NCI-H1436 treated with DMSO at 0.1 percent for 48 hours (cell line): ENCODE results near the gene RAD51D.
"Not testable (repeated sequence)": the region's sequence is repeated elsewhere in the genome, so short reads cannot be mapped to it uniquely, and the experiment has no call there.

Experiments
- DNase-seq: peaks from one replicate; lab custom pipeline; 2025; lab: John Stamatoyannopoulos, UW

The RAD51D gene

DNA sequence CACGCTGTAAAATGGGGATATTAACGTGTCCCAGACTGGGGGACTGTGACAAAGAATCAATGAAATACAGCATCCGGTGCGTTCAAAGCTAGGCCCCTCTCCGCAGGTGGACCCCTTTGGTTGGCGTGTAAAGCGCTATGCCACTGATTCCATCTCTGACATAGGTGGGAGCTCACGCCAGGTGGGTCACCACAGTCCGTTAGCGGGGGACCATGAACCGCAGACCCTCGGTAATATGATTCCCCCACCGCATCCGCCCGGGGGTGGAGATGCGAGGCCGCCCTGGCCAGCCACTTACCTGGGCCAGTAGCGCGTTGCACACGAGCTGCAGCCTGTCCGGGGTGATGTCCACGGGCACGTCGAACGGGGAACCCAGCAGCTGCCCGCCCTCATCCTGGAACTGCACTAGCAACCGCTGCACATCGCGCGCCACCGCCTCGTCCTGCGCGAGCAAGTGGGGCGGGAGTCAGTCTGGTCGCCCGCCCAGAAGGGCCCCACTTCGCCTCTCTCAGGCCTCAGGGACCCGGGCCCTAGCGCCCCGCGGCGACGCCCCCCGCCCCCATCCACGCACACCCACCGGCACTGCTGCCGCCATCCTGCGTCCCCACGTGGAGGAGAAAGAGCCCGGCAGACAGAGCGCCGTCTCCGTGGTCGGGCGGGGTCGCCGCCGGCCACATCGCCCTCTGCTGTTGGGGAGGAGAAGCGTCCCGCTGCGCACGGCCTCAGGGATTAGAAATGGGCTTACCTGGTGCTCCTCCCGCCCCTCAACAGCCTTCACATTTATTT lies 22.2 kb upstream of the RAD51D start, which contains the start of gene NLE1:
NLE1 (minus strand) TSS at position 623 of the 786 bp plus-strand sequence; CDS start at position 595, 28 bp downstream.
- DNase-seq, result peak; percentile 27

GRCh38 chr17:35138218-35138617 lies 18.6 kb upstream of the RAD51D start:
- DNase-seq, result no peak

DNA sequence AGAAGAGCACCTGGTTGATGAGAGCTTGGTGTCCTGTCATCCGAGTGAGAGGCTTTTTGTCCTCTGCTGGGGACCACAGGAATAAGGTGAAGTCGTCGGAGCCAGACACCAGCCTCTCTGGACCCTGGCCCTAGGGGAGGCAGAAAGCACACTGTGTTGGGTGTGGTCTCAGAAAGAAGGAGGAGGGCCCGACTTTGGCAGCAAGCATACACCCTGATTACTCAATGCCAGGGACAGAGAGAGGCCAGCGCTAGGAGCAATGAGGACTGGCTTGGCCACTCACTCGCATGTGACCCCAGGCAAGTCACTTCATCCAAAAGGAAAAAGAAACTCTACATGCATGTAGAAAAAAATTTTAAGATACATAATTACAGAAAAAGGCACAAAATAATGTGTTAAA lies 15.7 kb upstream of the RAD51D start:
- no peak for DNase-seq

DNA sequence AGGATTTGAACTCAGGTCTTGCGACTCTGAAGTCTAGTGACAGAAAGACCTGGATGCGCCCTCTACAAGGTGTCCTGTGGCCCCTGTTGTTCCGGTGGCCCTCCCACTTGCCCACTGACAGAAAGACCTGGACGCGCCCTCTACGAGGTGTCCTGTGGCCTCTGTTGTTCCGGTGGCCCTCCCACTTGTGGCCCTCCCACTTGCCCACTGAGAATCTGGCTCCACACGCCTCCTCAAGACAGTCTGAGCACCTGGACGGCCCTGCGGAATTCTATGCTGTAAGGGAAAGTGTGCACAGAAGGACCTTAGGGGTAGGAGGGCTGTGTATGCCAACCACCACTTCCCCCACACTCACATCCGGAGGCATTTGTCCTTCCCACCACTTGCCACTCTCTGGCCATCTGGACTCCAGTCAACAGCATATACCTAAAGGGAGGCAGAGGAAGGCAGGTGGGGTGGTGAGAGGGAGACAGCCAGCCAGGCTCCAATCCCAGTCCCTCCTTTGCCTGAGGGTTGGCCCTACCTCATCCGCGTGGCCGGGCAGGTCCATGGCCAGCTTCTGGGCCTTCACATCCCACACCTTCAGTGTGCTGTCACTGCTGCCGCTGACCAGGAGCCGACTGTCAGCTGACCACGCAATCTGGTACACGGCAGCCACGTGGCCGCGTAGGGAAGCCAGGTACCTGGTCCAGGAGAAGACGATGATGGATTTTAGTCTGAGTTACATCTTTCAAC lies 13.3 kb upstream of the RAD51D start:
- DNase-seq, result no peak

- DNase-seq, result no peak
Measured at GRCh38 chr17:35132099-35132498, 12.4 kb upstream of the RAD51D start.

- no peak for DNase-seq
Measured at GRCh38 chr17:35130392-35130791, 10.7 kb upstream of the RAD51D start.

DNA sequence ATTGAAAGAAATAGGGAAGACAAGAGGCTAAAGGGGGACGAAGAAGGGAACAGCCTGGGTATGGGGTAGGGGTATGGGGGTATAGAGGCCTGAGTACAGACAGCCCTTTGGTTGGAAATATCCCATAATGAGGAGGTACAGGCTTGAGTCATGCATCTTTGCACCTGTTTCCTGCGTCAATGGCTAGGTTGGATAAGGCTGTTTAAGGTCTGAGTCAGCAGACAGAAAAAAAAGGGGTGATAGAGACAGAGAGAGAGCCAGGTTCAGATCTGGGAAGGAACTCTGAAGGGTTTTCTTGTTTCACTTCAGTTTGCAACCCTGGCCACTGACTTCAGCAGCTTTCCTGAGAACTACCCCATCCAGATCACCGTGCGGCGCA lies 10.3 kb upstream of the RAD51D start:
- no peak for DNase-seq

- no peak for DNase-seq
Measured at GRCh38 chr17:35129154-35129972, 9.7 kb upstream of the RAD51D start.

DNA sequence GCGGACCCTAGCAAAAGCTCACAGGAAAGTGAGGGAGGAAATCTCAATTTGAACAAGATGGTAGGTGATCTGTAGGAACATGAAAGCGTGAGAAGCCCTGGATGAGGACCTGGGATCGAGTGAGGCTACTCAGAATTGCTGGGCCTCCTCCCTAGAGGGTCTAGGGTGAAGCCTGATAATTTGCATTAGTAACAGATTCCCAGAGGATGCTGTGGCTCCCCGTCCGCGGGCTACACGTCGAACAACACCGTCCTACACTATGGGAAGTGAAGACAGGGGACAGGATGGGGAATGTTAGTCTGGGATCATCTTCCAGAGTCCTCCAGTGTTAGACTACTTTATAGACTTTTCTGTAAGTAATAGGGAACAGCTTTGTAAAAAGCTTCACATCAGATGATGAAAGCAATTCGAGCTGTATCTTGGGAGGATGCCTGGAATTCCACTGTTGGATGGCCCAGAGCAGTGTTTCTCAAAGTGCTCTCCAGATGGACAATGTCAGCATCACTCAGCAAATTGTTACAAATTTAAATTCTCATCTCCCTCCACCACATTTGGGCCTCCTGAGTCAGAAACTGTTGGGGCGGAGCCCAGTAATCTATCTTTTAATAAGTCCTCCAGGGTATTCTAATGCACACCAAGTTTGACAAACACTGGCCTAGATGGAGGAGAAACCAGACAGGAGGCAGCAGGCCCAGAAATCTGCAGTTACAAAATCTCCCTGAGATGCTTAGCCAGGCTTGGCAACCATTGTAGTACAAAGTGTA lies 8.3 kb upstream of the RAD51D start:
- DNase-seq, result no peak

GRCh38 chr17:35121315-35121714 lies 1.7 kb upstream of the RAD51D start, which contains the start of gene FNDC8:
Gene FNDC8 (plus strand): TSS chr17:35121615. CDS start chr17:35121694, 79 bp downstream.
- no peak for DNase-seq

DNA sequence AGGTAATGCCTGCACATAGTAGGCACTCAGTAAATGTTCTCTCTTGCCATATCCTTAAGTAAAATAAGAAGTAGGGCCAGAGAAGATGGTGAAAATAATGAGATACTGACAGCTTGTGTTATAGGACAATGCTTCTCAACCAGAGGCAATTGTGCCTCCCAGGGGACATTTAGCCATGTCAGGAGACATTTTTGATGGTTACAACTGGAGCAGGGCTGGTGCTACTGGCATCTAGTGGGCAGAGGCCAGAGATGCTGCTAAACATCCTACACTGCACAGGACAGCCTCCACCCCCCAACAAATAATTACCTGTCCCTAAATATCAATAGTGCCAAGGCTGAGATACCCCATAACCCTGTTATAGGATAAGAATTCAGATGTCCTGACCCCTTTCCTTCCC lies 1.7 kb downstream of the RAD51D start:
- DNase-seq, result no peak

DNA sequence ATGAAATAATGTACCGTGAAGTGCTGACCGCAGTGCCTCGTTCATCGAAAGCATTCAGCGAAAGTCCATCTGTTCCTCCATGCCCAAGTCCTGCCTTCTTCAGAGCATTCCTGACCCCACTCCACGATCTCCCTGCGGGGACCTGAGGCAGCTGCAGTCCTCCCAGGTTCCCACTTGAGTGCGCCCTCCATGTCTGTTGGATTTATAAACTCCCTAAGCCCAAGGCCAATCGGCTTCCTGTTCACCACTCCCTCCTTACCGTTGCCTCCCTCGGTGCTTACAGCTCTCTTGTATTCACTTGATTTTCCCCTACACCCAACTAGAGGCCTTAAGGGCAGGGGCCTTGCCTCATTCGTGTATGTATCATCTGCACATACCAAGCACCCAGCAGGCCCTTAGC lies 2.8 kb downstream of the RAD51D start:
- DNase-seq, result no peak

- DNase-seq, result not testable (repeated sequence)
Measured at GRCh38 chr17:35110791-35111190, 8.9 kb downstream of the RAD51D start.

- no peak for DNase-seq
Measured at GRCh38 chr17:35104844-35105450, 14.7 kb downstream of the RAD51D start.

- DNase-seq, result no peak
Measured at GRCh38 chr17:35103271-35103670, 16.4 kb downstream of the RAD51D start.

- DNase-seq, result no peak
Measured at GRCh38 chr17:35101725-35102124, 17.9 kb downstream of the RAD51D start.

- no peak for DNase-seq
Measured at GRCh38 chr17:35101036-35101435, 18.6 kb downstream of the RAD51D start.

DNA sequence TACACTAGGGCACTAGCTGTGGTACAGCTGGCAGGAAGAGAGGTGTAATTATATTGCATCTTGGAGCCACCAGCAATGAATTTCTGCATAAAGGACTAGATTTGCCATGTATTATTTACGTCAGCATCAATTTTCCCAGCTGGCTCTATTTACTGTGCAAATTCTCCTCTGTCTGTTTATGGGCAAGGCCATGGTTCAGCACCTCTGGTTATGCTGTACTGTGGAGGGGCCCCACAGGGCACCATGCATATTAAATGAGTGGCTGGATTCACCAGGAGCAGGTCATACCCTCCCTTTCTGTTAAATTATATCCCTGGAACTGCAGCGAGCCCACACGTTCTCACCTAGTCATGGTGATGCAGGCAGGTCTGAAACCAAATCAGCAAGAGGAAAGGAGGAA lies 19.8 kb downstream of the RAD51D start:
- no peak for DNase-seq

DNA sequence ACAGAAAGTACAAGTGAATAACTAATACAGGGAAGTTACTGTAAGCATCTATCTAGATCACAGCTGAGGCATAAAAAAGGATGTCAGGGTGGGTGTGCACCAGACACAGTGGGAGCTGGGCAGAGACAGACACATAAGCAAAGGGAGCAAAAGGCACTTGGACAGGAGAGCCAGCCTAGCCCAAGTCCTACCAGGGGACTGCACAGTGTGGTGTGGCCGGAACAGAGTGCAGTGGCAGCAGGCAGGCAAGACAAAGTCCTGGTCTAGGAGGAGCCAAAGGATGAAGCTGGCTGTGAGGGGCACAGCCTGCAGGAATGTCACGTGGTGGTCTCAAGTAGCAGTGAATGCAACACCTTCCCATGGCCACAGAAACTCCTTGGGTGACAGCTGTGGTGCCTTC lies 21.9 kb downstream of the RAD51D start:
- DNase-seq, result no peak

DNA sequence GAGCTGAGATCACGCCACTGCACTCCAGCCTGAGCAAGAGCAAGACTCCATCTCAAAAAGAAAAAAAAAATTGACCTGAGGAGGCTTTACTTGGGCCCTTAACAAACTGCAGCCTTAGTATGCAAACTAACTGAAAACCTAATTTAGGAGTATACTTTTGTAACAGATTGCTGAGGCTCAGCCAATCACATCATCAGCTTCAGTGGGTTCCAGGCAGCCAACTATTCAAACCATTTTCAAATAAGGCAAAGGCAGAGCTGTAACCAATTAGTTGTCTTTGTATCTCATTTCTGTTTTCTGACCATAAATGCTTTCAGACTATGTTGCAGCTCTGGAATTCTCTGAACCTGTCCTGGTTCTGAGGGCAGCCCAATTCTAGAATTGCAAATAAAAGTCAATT lies 23.9 kb downstream of the RAD51D start:
- no peak for DNase-seq

GRCh38 chr17:35094902-35095301 lies 24.8 kb downstream of the RAD51D start:
- DNase-seq, result no peak
